ENCODE measurements around the gene RETREG3. TPM values are rescaled to one million over a fixed set of nuclear protein-coding genes. Genes with fewer than 3 reads are reported as not detected.
"Not testable (repeated sequence)": the region's sequence is repeated elsewhere in the genome, so short reads cannot be mapped to it uniquely, and the experiment has no call there.

Gene RETREG3
- total RNA-seq, 2 experiments from 2014 or later, result 46.7 to 54.2 TPM

DNA sequence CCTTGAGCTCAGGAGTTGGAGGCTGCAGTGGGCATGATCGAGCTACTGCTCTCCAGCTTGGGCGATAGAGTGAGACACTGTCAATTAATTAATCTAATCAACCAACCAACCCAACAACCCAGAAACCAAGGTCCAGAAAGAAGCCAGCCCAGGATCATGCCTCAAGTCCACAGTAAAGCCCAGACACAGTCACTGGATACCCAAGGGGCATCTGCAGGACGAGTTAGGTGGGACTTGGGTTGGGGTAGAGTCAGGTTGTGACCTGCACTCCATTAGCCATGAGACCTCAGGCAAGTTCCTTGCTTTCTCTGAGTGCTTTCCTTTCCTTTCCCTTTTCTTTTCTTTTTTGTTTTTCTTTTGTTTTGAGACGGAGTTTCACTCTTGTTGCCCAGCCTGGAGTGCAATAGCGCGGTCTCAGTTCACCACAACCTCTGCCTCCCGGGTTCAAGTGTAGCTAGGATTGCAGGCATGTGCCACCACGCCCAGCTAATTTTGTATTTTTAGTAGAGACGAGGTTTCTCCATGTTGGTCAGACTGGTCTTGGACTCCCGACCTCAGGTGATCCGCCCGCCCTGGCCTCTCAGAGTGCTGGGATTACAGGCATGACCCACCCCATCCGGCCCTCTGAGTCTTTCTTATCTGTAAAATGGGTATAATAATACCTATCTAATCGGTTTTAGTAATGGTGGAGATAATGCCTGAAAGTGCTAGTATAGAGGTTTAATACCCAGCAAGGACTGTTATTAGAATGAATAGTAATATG lies 60.0 kb downstream of the RETREG3 start:
- Mint-ChIP-seq H3K4me1 (peaks cover 20% of the 10 kb centered on the region), H3K36me3 (peaks cover 1% of the 10 kb centered on the region), H3K9me3 (ENCODE audit: low read depth) (no peaks in the 10 kb centered on the region), H3K27ac (peak overlapping the region; percentile 2), H3K4me3 (peak overlapping the region; percentile 43), H3K27me3 (no peaks in the 10 kb centered on the region)
- CTCF ChIA-PET, result interaction anchor here (1.0 to 2.0 kb wide), 10 partner anchors 10 to 214 kb away, joined by 3 to 14 read pairs (median 6); partner anchors contain the start of genes MLX, NAGLU and PSMC3IP
- no peak for DNase-seq
- ATAC-seq, result no peak

- peaks cover 14% of the 10 kb centered on the region for H3K4me1 Mint-ChIP-seq
- CTCF ChIA-PET, result interaction anchor here (0.7 to 2.0 kb wide), 14 partner anchors 9 to 215 kb away, joined by 3 to 14 read pairs (median 4); partner anchors contain the start of genes MLX, NAGLU, PLEKHH3 and PSMC3IP
Observed at GRCh38 chr17:42548070-42548837, 60.9 kb downstream of the RETREG3 start.

GRCh38 chr17:42547698-42548069 lies 61.5 kb downstream of the RETREG3 start:
- peaks cover 14% of the 10 kb centered on the region for H3K4me1 Mint-ChIP-seq
- no peaks in the 10 kb centered on the region for H3K27me3 Mint-ChIP-seq
- H3K4me3 Mint-ChIP-seq, result no peak overlapping the region
- H3K27ac Mint-ChIP-seq, result no peak overlapping the region
- DNase-seq (no peak), ATAC-seq (no peak)
- H3K36me3 Mint-ChIP-seq, result no peaks in the 10 kb centered on the region
- CTCF ChIA-PET, result interaction anchor here (0.8 to 2.0 kb wide), 10 partner anchors 11 to 216 kb away, joined by 3 to 14 read pairs (median 6); partner anchors contain the start of genes MLX, NAGLU and PSMC3IP
- H3K9me3 Mint-ChIP-seq (ENCODE audit: low read depth), result no peaks in the 10 kb centered on the region

More at GRCh38 chr17:42548070-42548837, 60.9 kb downstream of the RETREG3 start:
- H3K36me3 Mint-ChIP-seq, result peaks cover 1% of the 10 kb centered on the region
- H3K9me3 Mint-ChIP-seq (ENCODE audit: low read depth), result no peaks in the 10 kb centered on the region
- peak overlapping the region; percentile 43 for H3K4me3 Mint-ChIP-seq
- ATAC-seq, result peak; percentile 89
- no peaks in the 10 kb centered on the region for H3K27me3 Mint-ChIP-seq
- peak; percentile 87 for DNase-seq
- no peak overlapping the region for H3K27ac Mint-ChIP-seq

DNA sequence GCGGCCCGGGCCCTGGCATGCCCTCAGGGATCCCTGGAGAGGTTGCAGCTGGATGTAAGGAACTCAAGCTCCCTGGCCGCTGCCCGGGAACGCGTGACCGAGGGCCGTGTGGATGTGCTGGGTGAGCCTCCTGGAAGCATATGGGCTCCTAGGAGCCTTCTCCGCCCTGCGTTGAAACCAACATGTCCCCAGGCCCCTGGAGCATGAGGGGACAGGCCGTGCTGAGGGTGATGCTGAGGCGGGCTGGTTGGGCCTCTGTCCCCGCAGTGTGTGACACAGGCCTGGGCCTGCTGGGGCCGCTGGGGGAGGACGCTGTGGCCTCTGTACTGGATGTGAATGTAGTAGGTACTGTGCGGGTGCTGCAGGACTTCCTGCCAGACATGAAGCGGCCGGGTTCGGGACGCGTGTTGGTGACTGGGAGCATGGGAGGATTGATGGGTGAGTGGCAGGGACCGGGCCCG lies 62.1 kb downstream of the RETREG3 start:
- Mint-ChIP-seq H3K36me3 (no peaks in the 10 kb centered on the region), H3K4me3 (no peak overlapping the region), H3K27ac (no peak overlapping the region), H3K27me3 (no peaks in the 10 kb centered on the region), H3K4me1 (peaks cover 12% of the 10 kb centered on the region), H3K9me3 (ENCODE audit: low read depth) (no peaks in the 10 kb centered on the region)
- CTCF ChIA-PET, result interaction anchor here (0.8 to 2.2 kb wide), 4 partner anchors 15 to 31 kb away, joined by 3 to 13 read pairs (median 5); partner anchors contain the start of genes MLX and PSMC3IP
- no peak for ATAC-seq
- DNase-seq, result no peak

- not testable (repeated sequence) for H3K36me3 Mint-ChIP-seq; H3K4me3 Mint-ChIP-seq; DNase-seq; H3K27me3 Mint-ChIP-seq; ATAC-seq; H3K9me3 Mint-ChIP-seq (ENCODE audit: low read depth); H3K27ac Mint-ChIP-seq
- CTCF ChIA-PET, result interaction anchor here (0.9 to 2.2 kb wide), 3 partner anchors 14 to 107 kb away, joined by 3 to 6 read pairs (median 4); partner anchors contain the start of gene PSMC3IP
- peaks cover 18% of the 10 kb centered on the region for H3K4me1 Mint-ChIP-seq
Observed at GRCh38 chr17:42545755-42546505, 63.2 kb downstream of the RETREG3 start.

GRCh38 chr17:42544874-42545283 lies 64.3 kb downstream of the RETREG3 start:
- Mint-ChIP-seq H3K36me3 (peaks cover 5% of the 10 kb centered on the region), H3K27me3 (no peaks in the 10 kb centered on the region), H3K4me1 (peaks cover 23% of the 10 kb centered on the region), H3K27ac (no peak overlapping the region), H3K9me3 (ENCODE audit: low read depth) (no peaks in the 10 kb centered on the region), H3K4me3 (no peak overlapping the region)
- ATAC-seq (no peak), DNase-seq (no peak)
- CTCF ChIA-PET, result interaction anchor here (2.2 kb wide), 1 partner anchor 13 kb away, joined by 6 read pairs; no protein-coding TSS in a partner anchor

- DNase-seq (no peak), ATAC-seq (no peak)
- CTCF ChIA-PET, result interaction anchor here (0.7 kb wide), 2 partner anchors 13 to 16 kb away, joined by 3 read pairs; no protein-coding TSS in a partner anchor
- Mint-ChIP-seq H3K27me3 (no peaks in the 10 kb centered on the region), H3K4me1 (peaks cover 21% of the 10 kb centered on the region), H3K4me3 (no peak overlapping the region), H3K36me3 (peaks cover 11% of the 10 kb centered on the region), H3K27ac (no peak overlapping the region), H3K9me3 (ENCODE audit: low read depth) (no peaks in the 10 kb centered on the region)
Observed at GRCh38 chr17:42543190-42544079, 65.7 kb downstream of the RETREG3 start.

DNA sequence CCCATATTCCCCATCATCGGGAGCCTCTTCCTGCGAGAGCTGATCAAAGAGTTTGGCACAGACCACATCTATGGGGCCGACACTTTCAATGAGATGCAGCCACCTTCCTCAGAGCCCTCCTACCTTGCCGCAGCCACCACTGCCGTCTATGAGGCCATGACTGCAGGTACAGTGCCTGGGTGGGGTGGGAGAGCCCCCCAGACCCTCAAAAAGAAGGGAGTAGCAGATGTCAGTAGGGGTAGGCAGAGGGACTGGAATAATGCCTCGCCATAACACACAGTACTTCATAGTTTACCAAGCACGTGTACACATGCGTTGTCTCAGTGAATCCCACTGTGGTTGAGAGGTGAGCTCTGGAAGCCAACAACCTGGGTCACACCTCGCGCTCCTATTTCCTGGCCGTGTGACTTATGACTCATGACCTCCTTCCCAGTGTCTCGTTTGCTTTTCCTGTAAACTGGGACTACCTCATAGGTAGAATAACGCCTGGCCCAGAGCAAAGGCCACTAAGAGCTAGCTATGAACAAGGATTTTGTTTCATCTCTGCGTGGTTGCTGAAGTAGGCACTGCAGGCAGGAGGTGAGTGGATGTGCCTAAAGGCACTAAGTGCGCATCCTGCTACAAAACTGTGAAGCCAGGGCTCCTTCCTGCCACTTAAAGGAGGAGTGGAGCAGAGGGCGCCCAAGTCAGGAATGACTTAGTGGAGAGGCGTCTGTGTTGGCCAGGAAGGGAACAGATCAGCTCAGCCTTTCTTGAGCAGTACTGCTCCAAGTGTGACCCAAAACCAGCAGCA lies 67.9 kb downstream of the RETREG3 start:
- Mint-ChIP-seq H3K4me3 (no peak overlapping the region), H3K27ac (peak overlapping the region; percentile 54), H3K27me3 (no peaks in the 10 kb centered on the region), H3K4me1 (peaks cover 35% of the 10 kb centered on the region), H3K36me3 (peaks cover 11% of the 10 kb centered on the region), H3K9me3 (ENCODE audit: low read depth) (no peaks in the 10 kb centered on the region)
- DNase-seq, result no peak
- ATAC-seq, result no peak
- CTCF ChIA-PET, result interaction anchor here (1.1 to 2.1 kb wide), 8 partner anchors 11 to 37 kb away, joined by 3 to 10 read pairs (median 5); partner anchors contain the start of gene PSMC3IP

GRCh38 chr17:42540558-42540957 lies 68.6 kb downstream of the RETREG3 start:
- not testable (repeated sequence) for H3K4me3 Mint-ChIP-seq; ATAC-seq; H3K9me3 Mint-ChIP-seq (ENCODE audit: low read depth); DNase-seq; H3K27me3 Mint-ChIP-seq
- peaks cover 11% of the 10 kb centered on the region for H3K36me3 Mint-ChIP-seq
- H3K27ac Mint-ChIP-seq, result peak overlapping the region; percentile 34
- CTCF ChIA-PET, result interaction anchor here (1.1 to 2.0 kb wide), 6 partner anchors 10 to 38 kb away, joined by 3 to 10 read pairs (median 5); no protein-coding TSS in a partner anchor
- peaks cover 37% of the 10 kb centered on the region for H3K4me1 Mint-ChIP-seq

DNA sequence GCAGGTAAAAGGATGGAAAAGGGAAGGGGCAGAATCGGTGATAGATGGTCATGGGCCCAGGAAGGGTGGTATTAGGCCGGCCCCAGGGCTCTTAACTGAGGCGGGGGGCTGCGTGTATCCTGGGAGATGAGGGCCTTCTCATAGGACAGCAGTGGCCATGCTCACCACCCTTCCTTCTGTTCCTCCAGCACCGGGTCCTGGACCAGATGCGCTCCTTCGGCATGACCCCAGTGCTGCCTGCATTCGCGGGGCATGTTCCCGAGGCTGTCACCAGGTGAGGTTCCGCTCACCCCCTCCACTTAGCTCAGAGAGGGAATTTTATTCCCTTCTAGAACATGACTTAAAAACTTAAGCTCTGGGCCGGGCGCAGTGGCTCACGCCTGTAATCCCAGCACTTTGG lies 70.7 kb downstream of the RETREG3 start:
- no peak overlapping the region for H3K27ac Mint-ChIP-seq
- H3K27me3 Mint-ChIP-seq, result peaks cover 5% of the 10 kb centered on the region
- no peaks in the 10 kb centered on the region for H3K9me3 Mint-ChIP-seq (ENCODE audit: low read depth)
- peaks cover 11% of the 10 kb centered on the region for H3K36me3 Mint-ChIP-seq
- peaks cover 41% of the 10 kb centered on the region for H3K4me1 Mint-ChIP-seq
- CTCF ChIA-PET, result interaction anchor here (1.0 to 3.5 kb wide), 2 partner anchors 11 kb away, joined by 5 to 24 read pairs; no protein-coding TSS in a partner anchor
- no peak overlapping the region for H3K4me3 Mint-ChIP-seq
- DNase-seq (no peak), ATAC-seq (no peak)

DNA sequence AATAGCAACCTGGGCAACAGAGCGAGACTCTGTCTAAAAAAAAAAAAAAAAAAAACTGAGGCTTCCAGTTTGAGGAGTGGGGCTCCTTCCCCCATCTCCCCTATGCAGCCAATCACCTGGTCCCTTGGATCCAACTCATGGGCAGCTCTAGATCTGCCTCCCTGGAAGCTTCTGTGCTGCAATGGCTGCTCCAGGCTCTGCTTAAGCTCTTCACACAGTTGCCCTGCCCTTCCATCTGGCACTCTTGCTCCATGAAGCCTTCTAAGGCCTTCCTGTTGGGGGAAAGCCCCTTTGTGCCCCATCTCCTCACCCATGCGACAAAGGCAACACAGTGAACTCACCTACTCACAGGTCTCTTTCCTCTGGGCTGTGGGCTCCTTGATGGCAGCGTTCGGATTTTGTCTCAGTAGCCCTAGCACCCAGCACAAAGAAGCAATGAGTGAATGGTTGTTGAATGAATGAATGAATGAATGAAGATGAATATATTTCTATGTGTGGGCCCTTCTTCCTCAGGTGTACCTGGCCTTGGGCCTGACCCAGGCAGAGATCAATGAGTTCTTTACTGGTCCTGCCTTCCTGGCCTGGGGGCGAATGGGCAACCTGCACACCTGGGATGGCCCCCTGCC lies 71.2 kb downstream of the RETREG3 start:
- peaks cover 43% of the 10 kb centered on the region for H3K4me1 Mint-ChIP-seq
- H3K9me3 Mint-ChIP-seq (ENCODE audit: low read depth), result no peaks in the 10 kb centered on the region
- CTCF ChIA-PET, result interaction anchor here (1.2 to 3.5 kb wide), 3 partner anchors 11 to 39 kb away, joined by 3 to 24 read pairs (median 3); no protein-coding TSS in a partner anchor
- no peak for ATAC-seq
- no peak overlapping the region for H3K27ac Mint-ChIP-seq
- H3K27me3 Mint-ChIP-seq, result peaks cover 10% of the 10 kb centered on the region
- H3K4me3 Mint-ChIP-seq, result peak overlapping the region; percentile 23
- H3K36me3 Mint-ChIP-seq, result peaks cover 11% of the 10 kb centered on the region
- no peak for DNase-seq
